HG03521 (cell line): ENCODE measurements around the gene KDM4C.
"Not testable (repeated sequence)": the region's sequence is repeated elsewhere in the genome, so short reads cannot be mapped to it uniquely, and the experiment has no call there.

Source experiments
- ATAC-seq: cut with Tn5 transposase; IDR thresholded peaks from one replicate; pipeline ENCODE4 v1.9.1; 2021; ENCODE audit warnings: mild to moderate bottlenecking, moderate library complexity; ENCODE audit not compliant: unreplicated experiment

KDM4C gene

DNA sequence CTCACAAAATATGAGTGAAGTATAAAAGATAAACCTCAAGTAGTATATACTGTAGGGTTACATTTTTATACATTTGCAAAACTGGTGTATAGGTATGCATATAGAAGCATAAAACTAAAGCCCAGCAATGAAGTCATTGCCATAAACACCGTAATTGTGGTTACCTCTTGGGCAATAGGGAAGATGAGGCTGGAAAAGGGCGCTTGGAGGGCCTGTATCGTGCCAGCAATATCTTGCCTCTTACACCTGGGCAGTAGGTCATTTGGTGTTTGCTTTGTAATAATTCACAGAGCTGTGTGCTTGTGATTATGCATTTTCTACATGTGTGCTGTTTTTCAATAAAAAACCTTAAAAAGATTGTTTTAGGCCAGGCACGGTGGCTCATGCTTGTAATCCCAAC lies 45.2 kb downstream of the KDM4C start:
- ATAC-seq: no peak

DNA sequence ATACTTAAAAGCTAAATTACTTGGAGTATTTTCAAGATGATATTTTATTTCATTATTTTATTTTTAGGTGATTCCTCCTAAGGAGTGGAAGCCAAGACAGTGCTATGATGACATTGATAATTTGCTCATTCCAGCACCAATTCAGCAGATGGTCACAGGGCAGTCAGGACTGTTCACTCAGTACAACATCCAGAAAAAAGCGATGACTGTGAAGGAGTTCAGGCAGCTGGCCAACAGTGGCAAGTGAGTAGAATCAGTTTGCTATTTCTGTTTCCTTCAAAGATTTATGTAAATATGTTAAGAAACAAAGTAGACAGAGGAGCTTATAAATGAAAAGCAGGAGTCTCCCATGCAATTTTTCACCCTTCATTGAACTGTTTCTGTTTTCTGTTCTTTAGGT lies 47.8 kb downstream of the KDM4C start:
- no peak for ATAC-seq

DNA sequence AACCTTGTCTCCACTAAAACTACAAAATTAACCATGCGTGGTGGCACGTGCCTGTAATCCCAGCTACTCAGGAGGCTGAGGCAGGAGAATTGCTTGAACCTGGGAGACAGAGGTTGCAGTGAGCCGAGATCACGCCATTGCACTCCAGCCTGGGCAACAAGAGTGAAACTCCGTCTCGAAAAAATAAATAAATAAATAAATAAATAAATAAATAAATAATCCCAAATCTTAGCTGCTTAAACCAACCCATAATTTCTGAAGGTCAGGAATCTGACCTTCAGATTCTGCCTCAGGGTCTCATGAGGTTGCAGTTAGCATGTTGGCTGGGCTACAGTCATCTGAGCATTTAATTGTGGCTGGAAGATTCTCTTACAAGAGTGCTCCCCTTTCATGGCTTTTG lies 48.5 kb downstream of the KDM4C start:
- ATAC-seq: not testable (repeated sequence)

DNA sequence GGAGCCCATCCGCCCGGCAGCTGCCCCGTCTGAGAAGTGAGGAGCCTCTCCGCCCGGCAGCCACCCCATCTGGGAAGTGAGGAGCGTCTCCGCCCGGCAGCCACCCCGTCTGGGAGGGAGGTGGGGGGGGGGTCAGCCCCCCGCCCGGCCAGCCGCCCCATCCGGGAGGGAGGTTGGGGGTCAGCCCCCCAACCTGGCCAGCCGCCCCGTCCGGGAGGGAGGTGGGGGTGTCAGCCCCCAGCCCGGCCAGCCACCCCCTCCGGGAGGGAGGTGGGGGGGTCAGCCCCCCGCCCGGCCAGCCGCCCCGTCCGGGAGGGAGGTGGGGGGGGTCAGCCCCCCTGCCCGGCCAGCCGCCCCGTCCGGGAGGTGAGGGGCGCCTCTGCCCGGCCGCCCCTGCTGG lies 49.9 kb downstream of the KDM4C start:
- not testable (repeated sequence) for ATAC-seq

DNA sequence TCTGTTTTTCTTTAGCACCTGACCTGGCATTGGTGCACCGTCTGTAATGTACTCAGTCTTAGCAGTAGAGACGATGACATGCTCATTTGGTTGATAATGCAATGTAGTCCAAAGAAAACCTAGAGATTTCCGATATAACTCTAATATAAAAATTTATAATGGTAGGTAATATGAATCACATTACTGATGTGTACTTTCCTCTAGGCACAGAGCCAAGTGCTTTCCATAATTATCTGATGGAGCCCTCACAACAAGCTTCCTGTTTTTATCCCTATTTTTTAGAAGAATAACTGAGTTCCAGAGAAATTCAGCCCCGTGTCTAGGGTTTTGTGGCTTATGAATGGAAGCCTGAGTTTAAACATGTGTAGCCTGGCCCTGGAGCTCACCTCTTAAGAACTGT lies 53.7 kb downstream of the KDM4C start:
- no peak for ATAC-seq

DNA sequence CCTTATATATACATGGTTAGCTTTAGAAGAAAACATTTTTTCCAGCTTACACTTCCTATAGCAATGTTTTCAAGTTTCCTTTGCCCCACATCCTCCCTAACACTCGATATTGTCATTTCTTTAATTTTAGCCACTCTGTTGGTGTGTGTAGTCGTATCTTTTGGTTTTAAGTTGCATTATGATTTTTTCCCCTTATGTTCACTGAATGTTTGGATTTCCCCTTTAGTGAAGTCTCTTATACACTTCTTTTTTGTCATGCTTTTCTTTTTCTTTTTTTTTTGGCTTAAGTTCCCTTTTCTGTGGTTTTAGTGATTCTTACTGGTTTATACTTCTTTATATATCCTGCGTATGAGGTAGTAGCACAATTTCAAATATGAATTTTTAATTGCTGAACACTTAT lies 58.8 kb downstream of the KDM4C start:
- ATAC-seq: no peak

DNA sequence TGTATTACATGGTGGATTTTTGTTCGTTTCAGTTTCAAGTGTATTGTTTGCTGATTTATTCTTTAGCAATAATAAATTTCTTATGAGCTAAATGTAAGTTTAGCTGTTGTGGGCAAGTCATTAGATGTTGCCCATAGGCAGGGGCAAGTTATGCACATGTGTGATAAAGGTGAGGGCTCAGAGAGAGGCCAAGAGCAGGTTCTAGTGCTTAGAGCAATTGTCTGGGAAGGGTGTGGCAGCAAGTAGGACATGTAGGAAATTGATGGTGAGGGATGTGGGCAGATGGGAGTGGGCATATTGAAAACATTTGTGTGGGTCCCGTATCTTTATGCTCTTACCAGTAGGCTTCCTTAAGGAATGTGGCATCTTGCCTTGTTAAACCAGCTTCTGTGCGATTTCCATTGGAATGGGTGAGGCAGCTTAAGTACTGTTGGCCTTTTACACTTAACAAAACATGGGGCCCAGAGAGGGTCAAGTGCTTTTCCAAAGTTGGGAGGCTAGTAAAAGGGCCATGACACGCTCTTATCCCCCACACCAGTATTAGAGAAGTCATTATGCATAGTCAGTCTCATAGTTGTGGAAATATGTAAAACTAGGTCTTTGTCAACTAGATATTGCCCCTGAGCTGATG lies 60.6 kb downstream of the KDM4C start:
- ATAC-seq: no peak

DNA sequence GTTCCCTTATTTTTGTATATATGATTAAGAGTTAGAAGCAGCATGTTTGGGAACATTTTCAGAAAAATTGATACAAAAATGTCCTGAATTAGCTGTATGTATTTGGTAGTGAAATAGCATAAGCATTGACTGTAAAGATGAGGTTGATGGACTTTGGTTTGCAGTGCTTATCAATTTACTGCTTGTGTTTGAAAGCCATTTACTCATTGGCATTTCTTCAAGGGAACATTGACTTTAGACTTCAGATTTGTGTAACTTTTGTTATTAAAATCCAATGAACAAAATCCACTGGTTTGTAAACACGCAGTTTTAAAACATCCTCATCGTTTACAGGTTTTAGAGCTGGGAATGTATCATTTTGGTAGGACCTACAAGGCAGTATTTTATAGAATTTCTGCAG lies 61.3 kb downstream of the KDM4C start:
- ATAC-seq: no peak

DNA sequence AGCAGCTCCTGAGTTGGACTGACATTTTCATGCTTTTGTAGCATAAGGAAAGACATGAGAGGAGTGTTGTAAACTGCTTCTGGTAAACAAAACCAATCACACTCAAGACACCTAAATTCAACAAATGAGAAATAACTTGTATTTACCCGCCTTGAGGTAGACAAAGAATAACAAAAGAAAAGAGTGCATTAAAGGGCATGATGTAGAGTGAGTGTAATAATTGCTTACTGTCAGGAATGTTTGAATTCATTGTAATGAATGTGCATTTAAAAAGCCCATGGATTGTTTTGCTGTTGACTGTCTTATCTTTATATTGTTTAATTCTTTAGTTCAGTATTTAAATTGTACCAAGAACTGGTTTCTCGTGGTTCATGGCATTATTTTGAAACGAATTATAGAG lies 61.8 kb downstream of the KDM4C start:
- ATAC-seq: no peak

DNA sequence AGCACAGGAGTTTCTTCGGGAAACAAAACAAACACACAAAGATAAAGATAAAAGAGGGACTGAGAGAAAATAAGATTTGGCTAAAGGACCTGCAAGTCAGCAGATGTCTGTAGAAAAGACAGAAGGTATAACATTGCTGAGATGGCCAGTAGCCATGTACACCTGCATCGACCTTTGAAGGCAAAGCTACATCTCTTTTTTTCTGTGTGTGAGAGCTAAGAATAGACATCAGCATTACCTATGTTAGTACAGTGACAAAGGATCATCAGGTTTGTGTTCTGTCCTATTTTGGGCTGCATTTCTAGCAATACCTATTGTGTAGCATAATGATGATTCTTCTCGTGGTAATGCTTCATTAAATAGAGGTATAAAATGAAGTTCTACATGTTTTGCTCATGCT lies 64.9 kb downstream of the KDM4C start:
- ATAC-seq: no peak

DNA sequence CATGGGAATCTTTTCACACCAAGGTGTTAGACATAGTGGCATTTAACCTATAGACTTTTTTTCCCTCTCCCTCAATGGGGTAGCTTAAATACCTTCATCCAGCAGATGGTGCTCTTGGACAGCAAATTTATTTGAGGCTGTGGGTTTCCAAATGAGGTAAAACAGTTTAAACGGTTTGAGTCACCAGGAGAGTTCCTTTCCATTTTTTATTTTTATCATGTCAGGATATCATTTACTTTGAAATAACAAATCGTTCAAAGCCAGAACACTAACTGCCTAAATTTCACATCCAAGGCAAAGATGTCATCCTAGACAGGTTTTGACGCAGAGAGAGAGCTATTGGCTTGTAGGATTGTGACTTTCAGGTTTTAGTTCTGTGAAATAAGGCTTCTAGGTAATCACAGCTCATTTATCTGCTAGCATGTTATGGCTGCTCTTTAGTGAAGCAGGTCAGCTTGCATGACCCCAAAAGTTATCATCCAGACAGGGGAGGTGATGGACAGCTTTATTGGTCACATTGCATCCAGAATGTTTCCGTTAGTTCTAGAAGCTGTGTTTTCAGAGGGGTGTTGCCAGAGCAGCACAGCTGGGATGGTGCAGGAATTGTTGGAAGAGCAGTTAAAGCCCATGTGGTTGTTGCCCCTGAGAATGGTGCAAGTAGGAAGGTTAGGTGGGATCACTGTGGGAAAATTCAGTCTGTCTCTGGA lies 69.8 kb downstream of the KDM4C start:
- ATAC-seq: no peak

DNA sequence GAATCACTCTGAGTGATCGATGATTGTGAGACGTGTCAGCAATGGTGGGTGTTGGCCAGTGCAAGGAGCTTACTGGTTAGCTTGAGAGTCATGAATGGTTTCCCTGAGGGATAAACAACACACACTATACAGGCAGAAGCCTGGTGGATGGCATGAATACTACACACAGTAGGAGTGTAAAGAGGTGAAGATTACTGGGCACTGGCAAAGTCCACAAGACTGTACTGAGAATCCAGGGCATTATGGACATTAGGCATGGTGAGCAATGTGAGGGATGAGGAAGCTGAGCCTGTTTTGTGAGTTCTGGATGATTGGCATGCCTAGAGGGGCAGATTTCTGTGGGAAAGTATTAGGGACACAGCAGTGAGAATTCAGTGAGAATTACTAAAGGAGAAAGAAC lies 71.3 kb downstream of the KDM4C start:
- ATAC-seq: no peak

DNA sequence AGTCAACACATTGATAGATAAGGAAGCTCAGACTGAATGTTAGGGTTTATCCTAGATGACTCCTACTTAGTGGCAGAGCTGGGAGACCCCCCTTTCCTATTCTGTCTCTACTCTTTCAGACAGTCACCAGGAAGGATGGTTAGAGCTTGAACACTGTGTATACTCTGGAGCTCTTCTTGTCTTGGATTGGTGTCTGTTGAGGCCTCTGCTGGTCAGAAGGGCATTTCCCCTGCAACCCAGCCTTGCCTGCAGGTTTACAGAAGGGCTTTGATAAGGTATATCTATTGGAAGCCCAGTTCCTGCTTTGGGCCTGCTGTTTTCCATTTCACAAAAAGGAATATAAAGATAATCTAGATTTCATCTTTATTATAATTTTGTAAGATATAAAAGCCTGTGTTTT lies 71.8 kb downstream of the KDM4C start:
- no peak for ATAC-seq

DNA sequence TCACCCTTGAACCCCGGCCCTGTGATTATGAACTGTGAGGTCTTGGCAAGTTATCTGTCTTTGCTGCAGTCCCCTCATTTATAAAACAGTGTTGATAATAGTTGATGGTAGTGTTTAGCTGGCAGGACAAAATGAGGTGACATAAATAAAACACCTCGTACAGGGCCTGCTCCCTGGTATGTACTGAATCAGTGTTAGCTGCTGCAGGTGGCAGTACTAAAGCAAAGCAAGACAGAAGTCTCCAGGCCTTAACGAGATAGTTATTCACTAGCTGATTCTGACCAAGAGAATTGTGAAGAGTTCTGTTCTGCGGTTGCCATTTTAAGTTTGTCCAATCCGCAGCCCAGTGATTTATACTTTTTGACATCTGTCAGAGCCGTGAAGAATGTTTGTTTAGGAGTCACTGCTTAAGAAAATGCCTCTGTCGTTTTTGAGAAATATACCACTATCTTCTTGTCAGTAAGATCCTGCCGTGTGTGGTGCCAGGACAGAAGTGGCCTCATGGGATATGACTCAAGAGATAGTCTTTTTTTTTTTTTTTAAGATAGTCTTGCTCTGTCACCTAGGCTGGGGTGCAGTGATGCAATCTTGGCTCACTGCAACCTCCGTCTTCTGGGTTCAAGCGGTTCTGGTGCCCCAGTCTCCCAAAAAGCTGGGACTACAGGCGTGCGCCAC lies 75.9 kb downstream of the KDM4C start:
- ATAC-seq: no peak

DNA sequence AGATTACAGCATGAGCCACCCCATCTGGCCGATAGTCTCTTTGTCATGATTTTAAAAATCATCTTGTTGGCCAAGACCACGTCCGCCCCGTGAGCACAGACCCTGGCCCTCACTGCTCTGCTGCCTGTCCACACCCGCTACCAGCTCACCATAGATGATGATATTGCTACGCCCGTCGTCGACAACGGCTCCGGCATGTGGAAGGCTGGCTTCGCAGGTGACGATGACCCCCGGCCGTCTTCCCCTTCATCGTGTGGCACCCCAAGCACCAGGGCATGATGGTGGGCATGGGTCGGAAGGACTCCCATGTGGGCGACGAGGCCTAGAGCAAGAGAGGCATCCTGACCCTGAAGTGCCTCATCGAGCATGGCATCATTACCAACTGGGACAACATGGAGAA lies 76.5 kb downstream of the KDM4C start:
- no peak for ATAC-seq

DNA sequence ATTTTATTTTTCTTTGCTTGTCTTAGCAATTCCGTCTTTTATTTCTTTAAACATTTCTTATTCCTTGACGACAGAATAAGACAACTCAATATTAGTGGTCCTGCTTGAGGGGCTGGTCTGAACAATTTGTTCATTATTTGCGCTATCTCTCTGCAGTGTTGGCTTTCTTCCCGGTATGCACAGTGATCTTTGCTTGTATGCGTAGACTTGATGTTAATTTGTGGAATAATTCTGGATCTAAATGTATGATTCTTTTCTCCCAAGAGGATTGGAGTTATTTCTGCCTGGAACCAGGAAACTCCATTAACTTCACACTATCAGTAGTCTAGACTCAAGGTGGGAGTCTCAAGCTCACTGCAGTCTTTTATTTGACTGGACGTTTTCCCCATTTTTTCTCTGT lies 80.4 kb downstream of the KDM4C start:
- no peak for ATAC-seq

DNA sequence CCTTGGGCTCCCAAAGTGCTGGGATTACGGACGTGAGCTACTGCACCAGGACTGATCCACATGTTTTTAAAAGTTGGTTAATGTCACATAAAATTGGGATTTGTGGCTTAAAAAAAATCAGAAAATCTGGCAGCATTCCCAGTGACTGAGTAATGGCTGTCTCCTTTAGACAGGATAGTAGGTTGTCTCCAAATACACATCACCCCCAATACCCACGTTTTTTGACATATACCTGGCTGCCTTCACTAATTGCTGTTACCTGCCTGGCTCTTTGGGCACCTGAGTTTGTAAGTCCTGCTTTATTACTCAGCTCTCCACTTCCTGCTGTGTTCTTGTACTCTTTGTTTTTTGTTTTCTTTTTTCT lies 84.8 kb downstream of the KDM4C start:
- ATAC-seq: no peak

DNA sequence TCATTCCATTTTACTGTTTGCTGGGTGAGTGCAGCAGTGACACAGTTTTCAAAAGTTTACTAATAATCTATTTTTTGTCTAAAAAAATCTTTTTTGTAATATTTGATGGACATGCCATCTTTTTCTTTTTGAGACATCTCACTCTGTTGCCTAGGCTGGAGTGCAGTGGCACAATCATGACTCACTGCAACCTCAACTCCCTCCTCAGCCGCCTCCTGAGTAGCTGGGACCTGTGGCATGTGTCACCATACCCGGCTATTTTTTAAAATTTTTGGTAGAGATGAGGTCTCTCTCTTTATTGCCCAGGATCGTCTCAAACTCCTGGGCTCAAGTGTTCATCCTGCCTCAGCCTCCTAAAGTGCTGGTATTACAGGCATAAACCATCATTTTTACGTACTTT lies 86.0 kb downstream of the KDM4C start:
- ATAC-seq: no peak

DNA sequence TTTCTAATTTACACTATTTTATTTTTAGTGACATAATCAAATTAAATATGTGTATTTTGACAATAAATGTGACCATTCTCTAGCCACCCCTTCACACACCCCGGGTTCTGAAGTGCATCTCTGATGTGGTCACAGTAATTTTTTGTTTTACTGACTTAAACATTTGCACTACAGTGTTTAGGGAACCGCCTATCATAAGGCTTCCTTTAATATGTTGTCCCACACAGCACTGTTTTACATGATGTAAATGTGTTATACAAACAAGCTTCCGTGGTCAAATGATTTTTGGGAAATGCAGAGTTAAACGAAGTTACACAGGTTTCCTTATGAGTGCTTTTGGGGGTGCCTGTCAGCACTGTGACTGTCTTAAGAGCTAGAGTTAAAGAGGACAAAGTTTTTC lies 86.5 kb downstream of the KDM4C start:
- ATAC-seq: no peak

DNA sequence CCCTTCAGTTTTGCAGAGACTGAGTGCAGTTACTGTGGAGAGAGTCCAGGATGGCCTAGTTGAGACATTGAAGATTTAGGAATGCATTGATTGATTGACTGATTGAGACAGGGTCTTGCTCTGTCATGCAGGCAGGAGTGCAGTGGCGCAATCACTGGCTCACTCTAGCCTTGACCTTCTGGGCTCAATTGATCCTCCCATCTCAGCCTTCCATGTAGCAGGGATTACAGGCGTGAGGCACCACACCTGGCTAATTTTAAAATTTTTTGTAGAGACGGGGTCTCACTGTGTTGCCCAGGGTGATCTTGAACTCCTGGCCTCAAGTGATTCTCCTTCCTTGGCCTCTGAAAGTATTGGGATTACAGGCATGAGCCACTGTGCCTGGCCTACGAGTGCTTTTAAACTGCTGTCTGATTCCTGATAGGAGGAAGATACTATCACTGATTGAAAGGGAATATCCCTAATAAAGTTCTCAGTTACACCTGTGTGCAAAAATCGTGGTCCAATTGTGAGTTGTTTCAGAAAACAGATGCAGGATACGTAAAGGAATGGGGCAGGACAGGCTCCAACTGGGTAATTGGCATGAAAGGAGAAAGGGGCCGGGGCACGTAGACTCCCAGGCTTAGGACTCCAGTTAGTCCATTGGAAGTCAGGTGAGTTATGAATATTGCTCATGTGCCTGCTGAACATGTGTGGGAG lies 87.5 kb downstream of the KDM4C start:
- ATAC-seq: no peak

DNA sequence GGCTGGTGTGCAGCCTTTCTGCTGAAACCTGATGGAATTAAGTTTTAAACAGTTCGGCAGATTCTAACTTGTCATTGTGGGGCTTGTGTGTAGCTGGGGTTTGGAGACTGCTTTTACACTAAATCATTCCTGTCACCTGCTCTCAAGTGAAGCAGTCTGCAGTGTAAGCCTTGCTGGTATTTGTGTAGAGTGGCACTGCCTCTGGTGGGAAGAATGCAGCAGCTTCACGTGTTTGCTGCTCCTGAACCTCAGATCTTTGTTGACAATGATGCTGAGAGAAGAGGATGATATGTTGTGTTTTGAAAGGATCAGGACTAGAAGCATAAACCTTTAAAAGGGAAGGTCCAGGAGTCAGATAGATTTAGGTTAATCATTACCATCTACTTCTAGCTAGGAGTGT lies 88.1 kb downstream of the KDM4C start:
- no peak for ATAC-seq
